ENCODE data around the gene GPS2. TPM values are rescaled to one million over a fixed set of nuclear protein-coding genes. Genes with fewer than 3 reads are reported as not detected.

GPS2 gene
- total and polyA plus RNA-seq, 2 of the 4 experiments (the other 2 are of a cell fraction) = 36.2 to 50.9 TPM

DNA sequence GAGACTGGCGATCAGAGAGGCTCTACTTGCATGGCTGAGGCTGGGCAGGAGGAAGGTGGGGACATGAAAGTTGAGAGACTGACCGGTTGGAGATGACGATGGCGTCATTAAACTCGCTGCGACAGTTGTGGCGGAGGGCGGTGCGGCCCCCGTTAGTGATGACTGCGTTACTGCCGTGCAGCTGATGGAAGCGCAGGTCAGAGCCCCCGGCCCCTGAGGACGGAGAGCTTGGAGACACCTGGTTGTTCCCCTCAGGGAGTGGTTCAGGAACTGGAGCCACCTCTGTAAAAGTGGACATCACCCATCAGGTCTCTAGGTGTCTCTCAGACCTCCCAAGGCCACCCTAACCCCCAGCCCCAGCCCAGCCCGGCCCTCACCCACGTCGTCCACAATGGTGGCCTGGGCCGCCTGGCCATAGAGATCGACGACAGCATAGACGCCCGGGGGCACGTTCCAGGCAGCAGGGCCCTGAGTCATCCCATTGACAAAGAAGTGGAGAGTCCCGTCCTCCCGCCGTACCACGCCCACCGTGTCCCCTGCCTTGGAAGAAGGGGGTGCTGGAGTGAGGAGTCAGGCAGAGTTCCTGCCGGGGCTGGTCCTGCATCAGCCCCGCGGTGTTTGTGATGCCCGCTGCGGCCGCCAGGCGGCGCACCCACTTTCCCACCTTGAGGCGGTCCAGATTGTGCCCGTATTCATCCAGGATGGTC lies 8.7 kb upstream of the GPS2 start:
- dilution Hi-C loops (cut with HindIII; ENCODE audit: low sequenced_read_pairs, unreplicated experiment) = no loop called here
- POLR2A ChIA-PET (ENCODE audit: unreplicated experiment) = no interaction called here
- peak; percentile 17 for DNase-seq

More for the DNA sequence above, 8.7 kb upstream of the GPS2 start:
- no peak overlapping the region for H3K18ac ChIP-seq (ENCODE audit: low read depth, low read length)
- in situ Hi-C loops (cut with MboI; ENCODE audit: low sequenced_read_pairs) = no loop called here
- no peak overlapping the region for H3K4ac ChIP-seq (ENCODE audit: low read depth, low read length)
- H2BK20ac ChIP-seq (ENCODE audit: low read depth, low read length) = no peak overlapping the region
- 95% methylated on average over 8 of the region's 39 CpGs; no CpG with 5 or more reads in 1 of the 2 experiments for WGBS, 2 experiments (ENCODE audit: extremely low coverage in 2 of 2, insufficient read length in 1 of 2)
- peaks cover 10 to 28% of the 10 kb centered on the region in 2 experiments; a peak in 3 of 4 replicates for H3K79me1 ChIP-seq (ENCODE audit: low read depth in 1 of 2, low read length in 2 of 2)
- peak; percentile 62; the same call in 1 of the 2 replicates for ATAC-seq (ENCODE audit: low read depth)
- H2AFZ ChIP-seq (replicated peaks; ENCODE audit: low read length, poor library complexity) = peak overlapping the region; percentile 70
- H4K8ac ChIP-seq (ENCODE audit: low read depth in 2 of 2, low read length in 2 of 2) = no peak overlapping the region
- no peak overlapping the region for H2BK15ac ChIP-seq (ENCODE audit: low read depth, low read length)
- no peak overlapping the region for H3K56ac ChIP-seq (ENCODE audit: extremely low read depth, insufficient read depth, low read length)
- no TSS peak for BruUV-seq (replicated peaks)
- peak overlapping the region; percentile 49 for H2AK5ac ChIP-seq (ENCODE audit: low read depth, low read length)
- H3K4me3 ChIP-seq (ENCODE audit: insufficient read depth, low read depth, low read length) = no peak overlapping the region
- no peak overlapping the region for H4K91ac ChIP-seq (ENCODE audit: insufficient read depth, low read depth, low read length)
- H3K14ac ChIP-seq (replicated peaks; ENCODE audit: low read depth, low read length) = no peak overlapping the region
- CTCF ChIA-PET = no interaction called here
- H2AK9ac ChIP-seq (replicated peaks; ENCODE audit: low read depth, low read length, poor library complexity) = peak overlapping the region; percentile 50
- TF ChIP-seq SMC3 (IDR thresholded peaks at IDR 0.05; ENCODE audit: low read depth, low read length) (peak; percentile 81), RAD21 (IDR thresholded peaks at IDR 0.05; ENCODE audit: low read length) (peak; percentile 67), BHLHE40 (IDR thresholded peaks at IDR 0.05; ENCODE audit: low read depth, low read length) (no peak)
- TF ChIP-seq, protein P1, sequence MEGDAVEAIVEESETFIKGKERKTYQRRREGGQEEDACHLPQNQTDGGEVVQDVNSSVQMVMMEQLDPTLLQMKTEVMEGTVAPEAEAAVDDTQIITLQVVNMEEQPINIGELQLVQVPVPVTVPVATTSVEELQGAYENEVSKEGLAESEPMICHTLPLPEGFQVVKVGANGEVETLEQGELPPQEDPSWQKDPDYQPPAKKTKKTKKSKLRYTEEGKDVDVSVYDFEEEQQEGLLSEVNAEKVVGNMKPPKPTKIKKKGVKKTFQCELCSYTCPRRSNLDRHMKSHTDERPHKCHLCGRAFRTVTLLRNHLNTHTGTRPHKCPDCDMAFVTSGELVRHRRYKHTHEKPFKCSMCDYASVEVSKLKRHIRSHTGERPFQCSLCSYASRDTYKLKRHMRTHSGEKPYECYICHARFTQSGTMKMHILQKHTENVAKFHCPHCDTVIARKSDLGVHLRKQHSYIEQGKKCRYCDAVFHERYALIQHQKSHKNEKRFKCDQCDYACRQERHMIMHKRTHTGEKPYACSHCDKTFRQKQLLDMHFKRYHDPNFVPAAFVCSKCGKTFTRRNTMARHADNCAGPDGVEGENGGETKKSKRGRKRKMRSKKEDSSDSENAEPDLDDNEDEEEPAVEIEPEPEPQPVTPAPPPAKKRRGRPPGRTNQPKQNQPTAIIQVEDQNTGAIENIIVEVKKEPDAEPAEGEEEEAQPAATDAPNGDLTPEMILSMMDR (conservative IDR thresholded peaks at IDR 0.05; ENCODE audit: low read depth, low read length) = peak; percentile 72
- no peak overlapping the region for H2BK120ac ChIP-seq (ENCODE audit: low read depth, low read length)
- H3K36me3 ChIP-seq (ENCODE audit: control insufficient read depth, insufficient read depth, low read length) = peaks cover 59% of the 10 kb centered on the region
- no peak overlapping the region for H3K4me2 ChIP-seq (ENCODE audit: low read depth, low read length)
- no peak overlapping the region for H2BK5ac ChIP-seq (ENCODE audit: low read depth, low read length, poor library complexity, severe bottlenecking)
- intact Hi-C loops (cut with micrococcal nuclease) = loop anchor here (10.0 kb wide), 1 partner anchor 241 kb away; the partner anchor contains the start of gene SENP3
- H3K9me3 ChIP-seq (ENCODE audit: control insufficient read depth, insufficient read depth, low read length) = no peaks in the 10 kb centered on the region
- peaks cover 7% of the 10 kb centered on the region for H4K20me1 ChIP-seq (ENCODE audit: insufficient read depth, low read length)
- no peak overlapping the region for H4K5ac ChIP-seq (ENCODE audit: low read depth, low read length)
- H3K9ac ChIP-seq (ENCODE audit: low read depth, low read length) = no peak overlapping the region
- 0 out of 2 replicates have a peak, but pooled peaks cover 2% of the 10 kb centered on the region for H3K4me1 ChIP-seq (ENCODE audit: control insufficient read depth, insufficient read depth, low read length)
- H3K9me1 ChIP-seq (ENCODE audit: insufficient read depth, low read length) = peaks cover 6% of the 10 kb centered on the region; the same call in 1 of the 2 replicates
- H3K27me3 ChIP-seq (ENCODE audit: control insufficient read depth, insufficient read depth, low read length) = no peaks in the 10 kb centered on the region
- no peak overlapping the region for H3K23ac ChIP-seq (ENCODE audit: low read depth, low read length)
- H3K27ac ChIP-seq (ENCODE audit: insufficient read depth, low read length) = no peak overlapping the region

Measured in IMR-90 (cell line).